Thyroid gland (tissue), 4 donors: ENCODE results near the gene SLC25A46.

Source experiments
- POLR2A ChIP-seq, 2 donors: fragments of 450-650 bp; IDR thresholded peaks; one replicate each; pipeline ENCODE4 v1.6.1; 2017; ENCODE audit warnings: antibody characterized with exemption in 2 of 2, mild to moderate bottlenecking in 2 of 2, moderate library complexity in 1 of 2
- TF ChIP-seq, protein P1 (sequence below), 6 experiments: fragments of 200-600 bp in 3 of 6; fragments of 450-650 bp in 3 of 6; sonication (generic) in 3 of 6; IDR thresholded peaks; one replicate each; pipeline ENCODE4 v1.5.1; 2016 to 2019; ENCODE audit warnings: antibody characterized with exemption in 6 of 6, mild to moderate bottlenecking in 2 of 6, inconsistent platforms in 1 of 6, moderate library complexity in 1 of 6

DNA sequence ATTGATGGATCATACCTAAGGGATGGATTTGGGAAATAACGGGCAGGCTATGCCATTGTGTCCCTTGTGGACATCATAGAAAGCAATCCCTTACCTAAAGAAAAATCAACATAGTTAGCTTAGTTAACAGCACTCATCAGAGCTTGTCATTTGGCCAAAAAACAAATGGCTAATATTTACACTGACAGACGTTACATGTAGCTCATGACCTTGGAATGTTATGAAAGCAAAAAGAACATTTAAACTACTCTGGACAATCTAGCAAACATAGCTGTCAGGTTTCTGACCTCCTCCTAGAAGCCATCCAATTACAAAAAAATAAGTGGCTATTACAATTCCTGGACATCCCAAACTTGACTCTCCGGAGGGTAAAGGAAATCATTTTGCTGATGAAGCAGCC lies 36.1 kb upstream of the SLC25A46 start:
- TF ChIP-seq, protein P1, sequence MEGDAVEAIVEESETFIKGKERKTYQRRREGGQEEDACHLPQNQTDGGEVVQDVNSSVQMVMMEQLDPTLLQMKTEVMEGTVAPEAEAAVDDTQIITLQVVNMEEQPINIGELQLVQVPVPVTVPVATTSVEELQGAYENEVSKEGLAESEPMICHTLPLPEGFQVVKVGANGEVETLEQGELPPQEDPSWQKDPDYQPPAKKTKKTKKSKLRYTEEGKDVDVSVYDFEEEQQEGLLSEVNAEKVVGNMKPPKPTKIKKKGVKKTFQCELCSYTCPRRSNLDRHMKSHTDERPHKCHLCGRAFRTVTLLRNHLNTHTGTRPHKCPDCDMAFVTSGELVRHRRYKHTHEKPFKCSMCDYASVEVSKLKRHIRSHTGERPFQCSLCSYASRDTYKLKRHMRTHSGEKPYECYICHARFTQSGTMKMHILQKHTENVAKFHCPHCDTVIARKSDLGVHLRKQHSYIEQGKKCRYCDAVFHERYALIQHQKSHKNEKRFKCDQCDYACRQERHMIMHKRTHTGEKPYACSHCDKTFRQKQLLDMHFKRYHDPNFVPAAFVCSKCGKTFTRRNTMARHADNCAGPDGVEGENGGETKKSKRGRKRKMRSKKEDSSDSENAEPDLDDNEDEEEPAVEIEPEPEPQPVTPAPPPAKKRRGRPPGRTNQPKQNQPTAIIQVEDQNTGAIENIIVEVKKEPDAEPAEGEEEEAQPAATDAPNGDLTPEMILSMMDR (IDR thresholded peaks at IDR 0.05) = no peak
- TF ChIP-seq POLR2A (IDR thresholded peaks at IDR 0.05) = no peak
